Inferior parietal cortex (tissue), 1 donor: ENCODE data around the gene OSBPL8.

Source experiments
- DNase-seq: peaks from one replicate; pipeline ENCODE4 v3.0.0-alpha.2; 2016; ENCODE audit errors: extremely low spot score

Gene OSBPL8

GRCh38 chr12:76307083-76307482 is 252.5 kb downstream of the OSBPL8 start:
- no peak for DNase-seq

DNA sequence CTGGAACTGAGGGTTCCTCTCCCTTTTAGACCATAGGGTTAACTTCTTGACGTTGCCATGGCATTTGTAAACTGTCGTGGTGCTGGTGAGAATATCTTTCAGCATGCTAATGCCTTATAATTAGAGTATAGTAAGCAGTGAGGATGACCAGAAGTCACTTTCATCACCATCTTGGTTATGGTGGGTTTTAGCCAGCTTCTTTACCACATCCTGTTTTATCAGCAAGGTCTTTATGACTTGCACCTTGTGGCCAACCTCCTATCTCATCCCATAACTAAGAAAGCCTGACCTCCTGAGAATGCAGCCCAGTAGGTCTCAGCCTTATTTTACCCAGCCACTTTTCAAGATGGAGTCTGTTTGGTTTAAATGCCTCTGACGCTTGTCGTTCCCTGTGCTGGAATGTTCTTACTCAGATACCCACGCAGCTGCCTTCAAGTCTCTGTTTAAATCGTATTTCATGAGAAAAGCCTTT is 255.5 kb downstream of the OSBPL8 start:
- no peak for DNase-seq

GRCh38 chr12:76303365-76303764 is 256.2 kb downstream of the OSBPL8 start:
- DNase-seq: no peak
